GM19455 (cell line): ENCODE results near the gene PPOX.

Source experiments
- ATAC-seq: cut with Tn5 transposase; IDR thresholded peaks from one replicate; pipeline ENCODE4 v1.9.1; 2021; ENCODE audit not compliant: unreplicated experiment

The PPOX gene

GRCh38 chr1:161165742-161166668 lies at the start of gene PPOX:
PPOX (plus strand) TSS chr1:161166426; CDS start chr1:161166848, 422 bp downstream.
- peak; percentile 91 for ATAC-seq

GRCh38 chr1:161117759-161118581 lies 48.3 kb upstream of the PPOX start, which contains the start of the genes NIT1 and PFDN2:
NIT1 (plus strand) TSS chr1:161118105; CDS start chr1:161118177, 72 bp downstream.
PFDN2 (minus strand) TSS chr1:161118037; CDS start chr1:161118026, 11 bp downstream.
- ATAC-seq = peak; percentile 82

- no peak for ATAC-seq
These were observed 46.9 kb upstream of the PPOX start for GRCh38 chr1:161119092-161119903.

DNA sequence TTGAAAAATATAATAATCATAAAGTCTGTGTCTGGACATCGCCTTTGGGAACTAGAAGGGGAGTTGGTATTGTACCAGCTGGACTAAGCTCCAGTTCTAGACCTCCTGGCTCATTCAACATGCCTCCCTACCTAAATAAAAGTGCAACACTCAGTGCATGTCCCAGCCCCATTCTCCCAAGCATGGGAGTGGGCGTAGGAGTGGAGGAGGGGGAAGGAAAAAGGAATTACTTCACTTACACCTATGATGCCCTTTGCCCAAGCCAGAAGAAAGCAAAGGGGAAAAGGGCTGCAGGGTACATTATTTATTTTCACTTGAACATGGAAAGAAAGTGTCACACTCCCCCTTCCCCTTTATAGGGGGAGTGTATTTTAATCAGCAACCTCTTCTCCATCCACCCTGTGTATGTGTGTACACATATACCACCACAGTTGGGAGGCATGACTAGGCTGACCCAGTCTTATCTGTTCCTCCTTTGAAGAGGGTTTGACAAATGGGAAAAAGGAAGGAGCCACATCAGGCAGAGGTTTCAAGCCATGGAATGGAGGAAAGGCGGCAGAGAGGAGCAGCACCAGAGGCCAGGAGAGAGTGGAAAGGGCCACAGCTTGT lies 45.1 kb upstream of the PPOX start:
- ATAC-seq = no peak

DNA sequence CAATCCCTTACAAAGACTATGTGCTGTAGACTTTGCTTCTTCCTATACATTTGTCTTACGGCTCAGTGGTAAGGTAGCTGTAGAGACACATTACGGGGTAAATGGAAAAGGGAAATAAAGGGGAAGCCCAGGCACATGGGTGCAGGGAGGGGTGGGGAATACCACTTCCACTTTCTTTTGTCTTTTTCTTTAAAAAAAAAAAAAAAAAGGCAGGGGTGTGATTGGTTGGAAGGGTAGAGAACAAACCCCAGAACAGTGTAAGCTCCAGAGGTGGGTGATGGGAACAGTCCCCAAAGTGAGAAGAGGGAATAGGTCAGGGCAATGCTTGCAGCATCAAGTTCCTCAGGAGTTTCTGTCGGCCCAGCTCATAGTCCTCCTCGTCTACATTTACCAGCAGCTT lies 44.4 kb upstream of the PPOX start:
- ATAC-seq = no peak

DNA sequence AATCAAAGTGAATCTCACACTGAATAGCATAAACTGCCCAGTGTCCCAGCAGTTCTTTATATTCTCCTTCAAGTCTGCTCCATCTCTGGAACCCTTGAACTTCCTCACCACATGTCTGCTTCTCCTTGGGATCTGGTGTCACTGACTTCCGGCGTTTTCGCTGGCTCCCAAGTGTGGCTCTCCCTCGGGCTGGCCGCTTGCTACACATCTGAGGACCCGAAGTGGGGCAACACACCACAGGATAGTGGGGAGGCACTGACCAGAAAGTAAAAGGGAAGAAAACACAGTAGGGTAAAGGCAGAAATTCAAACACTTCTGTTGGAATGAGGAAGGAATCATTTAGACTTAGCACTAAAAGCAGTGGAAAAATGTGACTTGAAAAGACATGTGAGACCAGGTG lies 43.3 kb upstream of the PPOX start:
- no peak for ATAC-seq

- ATAC-seq = no peak
These were observed 38.6 kb upstream of the PPOX start for GRCh38 chr1:161127649-161128048.

DNA sequence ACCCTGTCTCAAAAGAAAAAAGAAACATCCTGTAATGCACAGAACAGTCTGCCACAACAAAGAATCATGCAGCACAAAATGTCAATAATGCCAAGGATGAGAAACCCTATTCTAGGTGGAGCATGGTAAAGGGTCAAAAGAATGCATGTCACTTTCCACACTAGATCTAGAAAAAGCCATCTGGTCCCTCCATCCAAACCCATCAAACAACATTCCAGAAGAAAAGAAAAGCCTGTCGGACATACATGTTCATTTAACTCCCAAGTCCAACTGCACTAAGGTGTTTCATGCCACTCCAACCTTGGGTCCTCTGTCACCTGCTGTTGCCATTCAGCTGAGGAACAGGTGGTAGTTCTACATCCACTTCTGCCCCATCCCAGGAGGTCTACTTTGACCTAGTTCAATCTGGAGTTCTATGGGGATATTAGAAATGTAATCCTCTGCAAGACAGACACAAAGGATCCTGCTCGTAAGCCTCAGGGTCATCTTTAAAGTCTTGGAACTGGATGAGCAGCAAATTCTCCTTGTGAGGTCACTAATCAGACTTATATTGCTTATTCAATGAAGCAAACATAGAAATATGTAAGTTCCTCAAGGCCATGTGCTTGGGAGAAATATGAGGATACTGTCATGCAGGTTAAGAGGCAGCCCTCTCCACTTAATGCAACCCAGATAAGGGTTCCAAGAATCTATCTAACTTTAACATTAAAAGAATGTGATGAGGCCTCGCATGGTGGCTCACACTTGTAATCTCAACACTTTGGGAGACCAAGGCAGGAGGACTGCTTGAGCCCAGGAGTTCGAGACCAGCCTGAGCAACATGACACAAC lies 37.4 kb upstream of the PPOX start:
- ATAC-seq = no peak

- ATAC-seq = no peak
These were observed 36.0 kb upstream of the PPOX start for GRCh38 chr1:161130266-161130665.

- peak; percentile 3 for ATAC-seq
These were observed 34.5 kb upstream of the PPOX start for GRCh38 chr1:161131523-161132409.

DNA sequence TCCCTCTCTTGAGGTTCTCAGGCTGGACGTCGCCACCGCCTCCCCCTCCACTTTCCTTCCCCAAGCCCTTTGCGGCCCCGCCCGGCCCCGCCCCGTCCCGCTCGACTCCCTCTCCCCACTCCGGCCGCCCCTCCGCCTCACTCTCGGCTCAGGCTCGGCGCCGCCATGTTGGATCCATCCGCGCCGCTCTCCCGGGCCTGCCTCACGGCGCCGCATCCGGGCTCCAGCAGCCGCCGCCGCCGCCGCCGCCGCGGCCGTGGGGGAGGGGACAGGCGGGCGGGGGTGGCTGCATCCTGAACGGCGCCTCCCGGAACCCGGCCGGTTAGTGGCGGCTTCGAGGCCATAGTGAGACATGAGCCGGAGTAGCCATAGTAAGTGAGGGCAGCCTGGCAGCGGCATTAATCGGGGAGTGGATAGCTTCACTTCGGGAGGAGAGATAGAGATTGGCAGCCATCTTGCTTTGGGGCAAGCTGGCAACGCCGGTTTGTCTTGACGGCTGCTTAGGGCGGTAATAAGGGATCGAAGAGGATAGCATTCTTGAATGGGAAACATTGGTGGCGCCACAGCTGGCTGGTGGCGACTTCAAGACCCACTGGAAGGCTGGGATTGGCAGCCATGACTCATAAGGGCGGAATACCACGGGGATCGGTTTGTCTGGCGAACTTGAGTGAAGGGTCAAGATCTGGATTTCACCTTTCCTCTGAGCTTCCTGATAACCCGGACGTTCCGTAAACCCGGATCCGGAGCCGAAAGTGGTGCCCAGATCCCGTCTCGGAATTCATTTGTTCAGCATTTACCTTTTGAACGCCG lies 33.6 kb upstream of the PPOX start, which contains the start of gene DEDD:
TSS of gene DEDD (minus strand) at position 258 of the 810 bp plus-strand sequence. CDS start 8,205 bp downstream, outside the sequence.
- peak; percentile 92 for ATAC-seq

- ATAC-seq = no peak
These were observed 32.9 kb upstream of the PPOX start for GRCh38 chr1:161133220-161133740.

DNA sequence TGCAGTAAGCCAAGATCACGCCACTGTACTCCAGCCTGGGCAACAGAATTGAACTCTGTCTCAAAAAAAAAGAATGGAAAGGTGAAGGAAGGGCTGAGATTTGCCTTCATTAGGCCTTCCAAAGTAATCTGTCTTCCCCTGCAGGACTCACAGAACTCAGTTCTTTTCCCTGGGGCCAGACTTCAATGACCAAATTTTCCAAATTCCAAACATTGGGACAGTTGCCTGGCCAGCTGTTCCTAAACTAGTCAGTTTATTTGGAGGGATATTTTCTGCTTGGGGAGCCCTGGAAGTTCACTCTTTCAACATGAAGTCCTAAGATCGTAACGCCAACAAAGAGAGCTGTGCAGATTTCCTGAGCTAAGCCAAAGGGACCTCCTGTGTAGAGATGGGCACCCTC lies 28.3 kb upstream of the PPOX start:
- no peak for ATAC-seq

DNA sequence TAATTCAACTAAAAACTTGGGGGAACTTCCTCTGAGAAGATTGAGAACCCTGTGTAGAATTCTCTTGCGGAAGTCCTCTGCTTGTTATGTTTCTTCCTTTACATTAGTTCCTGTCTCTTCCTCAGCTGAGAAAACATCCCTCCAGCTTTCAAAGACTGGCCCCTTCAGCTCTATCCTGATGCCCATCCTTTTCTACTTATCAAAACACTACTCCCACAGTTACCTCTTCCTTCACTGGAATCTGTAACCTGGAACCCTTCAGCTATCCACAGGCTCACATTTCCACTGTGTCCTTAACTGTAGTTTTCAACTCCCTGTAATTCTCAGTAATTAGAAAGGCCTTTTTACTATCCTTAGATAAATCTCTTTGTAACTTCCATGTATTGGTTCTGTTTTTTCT lies 27.8 kb upstream of the PPOX start:
- no peak for ATAC-seq

- no peak for ATAC-seq
These were observed 26.5 kb upstream of the PPOX start for GRCh38 chr1:161139766-161140165.

DNA sequence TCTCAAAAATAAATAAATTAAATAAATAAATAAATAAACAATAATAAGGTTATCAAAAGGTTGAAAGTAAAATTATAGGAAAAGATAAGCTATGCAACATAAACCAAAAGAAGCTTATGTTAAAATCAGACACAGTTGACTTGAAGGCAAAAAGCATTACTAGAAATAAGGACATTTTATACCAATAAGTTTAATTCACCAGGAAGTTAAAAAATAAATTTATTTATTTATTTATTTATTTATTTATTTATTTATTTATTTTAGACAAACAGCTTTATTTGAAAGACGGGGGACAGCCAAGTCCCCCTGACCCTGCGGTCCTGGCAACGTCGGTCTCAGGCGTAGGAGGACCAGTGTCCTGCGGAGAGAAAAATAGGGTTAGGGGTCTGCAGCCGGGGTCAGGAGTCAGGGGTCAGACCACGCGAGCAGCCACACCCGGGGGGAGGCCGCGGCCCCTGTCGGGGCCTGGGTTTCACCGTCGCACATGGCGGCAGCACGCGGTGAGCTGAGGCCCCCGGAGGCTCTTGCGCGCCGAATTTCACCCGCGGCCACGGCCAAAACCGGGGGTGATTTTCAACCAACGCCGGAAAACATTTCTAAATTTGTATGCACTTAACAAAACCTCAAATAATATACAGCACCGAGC lies 25.3 kb upstream of the PPOX start:
- no peak for ATAC-seq

DNA sequence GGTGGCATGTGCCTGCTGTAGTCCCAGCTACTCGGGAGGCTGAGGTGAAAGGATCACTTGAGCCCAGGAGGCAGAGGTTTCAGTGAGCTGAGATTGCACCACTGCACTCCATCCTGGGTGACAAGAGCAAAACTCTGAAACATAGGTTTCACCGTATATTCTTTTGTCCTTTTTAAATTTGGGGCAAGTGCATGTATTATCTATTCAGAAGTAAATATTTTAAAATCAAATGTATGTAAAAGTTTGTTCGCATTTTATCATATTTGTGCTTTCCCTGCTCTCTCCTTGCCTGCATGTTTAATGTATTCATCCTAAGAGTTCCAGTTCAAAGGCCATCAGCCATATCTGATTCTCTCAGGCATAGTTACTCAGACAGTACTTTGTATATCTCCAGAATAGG lies 20.4 kb upstream of the PPOX start:
- no peak for ATAC-seq
